Activated CD4-positive, CD25-positive, alpha-beta regulatory T cell treated with anti-CD3 and anti-CD28 coated beads, Interleukin-2, amount 50 U/mL, for 24 hours (primary cell): ENCODE results near the gene RRAS.

Experiments used
- ATAC-seq, 2 donors: fragments of 150-1000 bp; cut with Tn5 transposase; one replicate each; pipeline ENCODE4 v1.10.0; 2021; ENCODE audit warnings: mild to moderate bottlenecking in 1 of 2, moderate library complexity in 1 of 2

RRAS gene

GRCh38 chr19:49593233-49594113 is 46.5 kb downstream of the RRAS start:
- ATAC-seq, result peak; percentile 61 to 67

- ATAC-seq, result no peak
These were observed 47.3 kb downstream of the RRAS start for GRCh38 chr19:49592486-49593232.

GRCh38 chr19:49591731-49592485 is 48.0 kb downstream of the RRAS start:
- no peak for ATAC-seq

- peak; percentile 14 to 21 for ATAC-seq
These were observed 48.8 kb downstream of the RRAS start, which contains the start of gene PRR12 for GRCh38 chr19:49590971-49591730. PRR12 (plus strand) TSS chr19:49591182; CDS start chr19:49591655, 473 bp downstream.

- ATAC-seq, result peak; percentile 69 to 71
These were observed 49.6 kb downstream of the RRAS start for GRCh38 chr19:49590071-49590970.

GRCh38 chr19:49589502-49589905 is 50.4 kb downstream of the RRAS start:
- no peak for ATAC-seq

- peak; percentile 14 to 25 for ATAC-seq
These were observed 51.4 kb downstream of the RRAS start for GRCh38 chr19:49588365-49589122.

- no peak for ATAC-seq
These were observed 52.7 kb downstream of the RRAS start for GRCh38 chr19:49587227-49587626.
